ENCODE results near the gene PGBD1.

PGBD1 gene

GRCh38 chr6:28254121-28254519, 27.3 kb upstream of the PGBD1 start:
- 0 out of 2 replicates have a peak, but pooled peaks cover 5% of the 10 kb centered on the region for H3K4me1 ChIP-seq
- H3K4me3 ChIP-seq (ENCODE audit: low read depth, low read length), result no peak overlapping the region
- no peaks in the 10 kb centered on the region for H3K9me3 ChIP-seq
- H3K36me3 ChIP-seq, result no peaks in the 10 kb centered on the region
- H3K27me3 ChIP-seq, result no peaks in the 10 kb centered on the region
- TF ChIP-seq CTCF (IDR thresholded peaks at IDR 0.05; ENCODE audit: low read depth, low read length), result no peak
- DNase-seq, result no peak

GRCh38 chr6:28257042-28257441, 24.3 kb upstream of the PGBD1 start:
- TF ChIP-seq CTCF (IDR thresholded peaks at IDR 0.05; ENCODE audit: low read depth, low read length), result no peak
- H3K36me3 ChIP-seq, result no peaks in the 10 kb centered on the region

GRCh38 chr6:28258877-28259777, 22.2 kb upstream of the PGBD1 start, which contains the start of gene NKAPL:
Gene NKAPL, plus strand, starts transcription at chr6:28259297. Its CDS starts 75 bp downstream, at chr6:28259372.
- Histone ChIP-seq H3K4me3 (ENCODE audit: low read depth, low read length) (no peak within 1 kb of the TSS), H3K9me3 (no peaks in the 10 kb centered on the region), H3K36me3 (no peaks in the 10 kb centered on the region), H3K4me1 (no peaks in the 10 kb centered on the region), H3K27me3 (0 out of 2 replicates have a peak, but pooled peaks cover 5% of the 10 kb centered on the region)
- no peak for TF ChIP-seq CTCF (IDR thresholded peaks at IDR 0.05; ENCODE audit: low read depth, low read length)
- no peak for DNase-seq

More at GRCh38 chr6:28257042-28257441, 24.3 kb upstream of the PGBD1 start:
- Histone ChIP-seq H3K4me1 (0 out of 2 replicates have a peak, but pooled peaks cover 5% of the 10 kb centered on the region), H3K9me3 (no peaks in the 10 kb centered on the region), H3K4me3 (ENCODE audit: low read depth, low read length) (no peak overlapping the region), H3K27me3 (0 out of 2 replicates have a peak, but pooled peaks cover 5% of the 10 kb centered on the region)
- no peak for DNase-seq

GRCh38 chr6:28263922-28264321, 17.4 kb upstream of the PGBD1 start:
- H3K9me3 ChIP-seq, result no peaks in the 10 kb centered on the region
- DNase-seq, result no peak
- no peaks in the 10 kb centered on the region for H3K4me1 ChIP-seq
- TF ChIP-seq CTCF (IDR thresholded peaks at IDR 0.05; ENCODE audit: low read depth, low read length), result no peak
- H3K27me3 ChIP-seq, result 0 out of 2 replicates have a peak, but pooled peaks cover 5% of the 10 kb centered on the region
- no peaks in the 10 kb centered on the region for H3K36me3 ChIP-seq
- no peak overlapping the region for H3K4me3 ChIP-seq (ENCODE audit: low read depth, low read length)

GRCh38 chr6:28264834-28265401, 16.5 kb upstream of the PGBD1 start:
- H3K27me3 ChIP-seq, result 0 out of 2 replicates have a peak, but pooled peaks cover 4% of the 10 kb centered on the region

More at GRCh38 chr6:28264834-28265401, 16.5 kb upstream of the PGBD1 start:
- no peaks in the 10 kb centered on the region; the same call in 1 of the 2 replicates for H3K36me3 ChIP-seq
- no peaks in the 10 kb centered on the region for H3K9me3 ChIP-seq
- no peak for TF ChIP-seq CTCF (IDR thresholded peaks at IDR 0.05; ENCODE audit: low read depth, low read length)
- H3K4me1 ChIP-seq, result no peaks in the 10 kb centered on the region
- no peak overlapping the region for H3K4me3 ChIP-seq (ENCODE audit: low read depth, low read length)
- DNase-seq, result no peak
